GM23338 (cell line): Measurements from ENCODE around the gene WRAP53.

Experiments used
- CTCF ChIP-seq, 2 experiments: fragments of 200-600 bp in 1 of 2; sonication (generic) in 1 of 2; conservative IDR thresholded peaks; 2 replicates each; pipeline versions ENCODE4 v1.5.1 to v1.6.1; 2016 to 2017; ENCODE audit warnings: antibody characterized with exemption in 2 of 2, low read depth in 2 of 2, mild to moderate bottlenecking in 2 of 2, moderate library complexity in 1 of 2
- EZH2 ChIP-seq: fragments of 200-600 bp; sonication (generic); IDR thresholded peaks from one replicate; pipeline ENCODE4 v1.8.0; 2017; ENCODE audit warnings: antibody characterized with exemption, mild to moderate bottlenecking, low read depth; ENCODE audit not compliant: unreplicated experiment
- EZH2phosphoT487 ChIP-seq: fragments of 200-600 bp; sonication (generic); IDR thresholded peaks from one replicate; pipeline ENCODE4 v1.8.1; 2018; ENCODE audit warnings: antibody characterized with exemption; ENCODE audit not compliant: unreplicated experiment

GRCh38 chr17:7716901-7717755 is 28.9 kb downstream of the WRAP53 start, which contains the start of gene DNAH2:
- peak; percentile 49 to 78; a peak in 3 of 4 replicates for TF ChIP-seq CTCF (conservative IDR thresholded peaks at IDR 0.05; ENCODE audit: low read depth in 2 of 2)
- TF ChIP-seq EZH2 = no peak
- TF ChIP-seq EZH2phosphoT487 = no peak
